ENCODE data around the gene USP49.

GRCh38 chr6:41894366-41895299 lies 542 bp downstream of the USP49 start:
- TF ChIP-seq CTCF (conservative IDR thresholded peaks at IDR 0.05 in 1 of 2, IDR thresholded peaks at IDR 0.05 in 1 of 2; ENCODE audit: low read depth in 1 of 2, low read length in 2 of 2) (no peak), EZH2 (IDR thresholded peaks at IDR 0.05; ENCODE audit: low read length, missing control alignments) (no peak)

Data from fibroblast of lung (primary cell).